ENCODE data around the gene PTPN4. TPM values are rescaled to one million over a fixed set of nuclear protein-coding genes. Genes with fewer than 3 reads are reported as not detected.

Gene PTPN4
- total RNA-seq, 1 donor from 2014 or later: 35.9 TPM

- intact Hi-C loops (cut with DNase I): no loop called here
- Histone ChIP-seq H3K9me3 (no peaks in the 10 kb centered on the region), H3K4me1 (no peaks in the 10 kb centered on the region), H3K27me3 (no peaks in the 10 kb centered on the region), H3K36me3 (no peaks in the 10 kb centered on the region), H3K4me3 (no peak overlapping the region), H3K27ac (no peak overlapping the region)
- no peak for DNase-seq (ENCODE audit: low spot score in 2 of 2)
- TF ChIP-seq, protein P1, sequence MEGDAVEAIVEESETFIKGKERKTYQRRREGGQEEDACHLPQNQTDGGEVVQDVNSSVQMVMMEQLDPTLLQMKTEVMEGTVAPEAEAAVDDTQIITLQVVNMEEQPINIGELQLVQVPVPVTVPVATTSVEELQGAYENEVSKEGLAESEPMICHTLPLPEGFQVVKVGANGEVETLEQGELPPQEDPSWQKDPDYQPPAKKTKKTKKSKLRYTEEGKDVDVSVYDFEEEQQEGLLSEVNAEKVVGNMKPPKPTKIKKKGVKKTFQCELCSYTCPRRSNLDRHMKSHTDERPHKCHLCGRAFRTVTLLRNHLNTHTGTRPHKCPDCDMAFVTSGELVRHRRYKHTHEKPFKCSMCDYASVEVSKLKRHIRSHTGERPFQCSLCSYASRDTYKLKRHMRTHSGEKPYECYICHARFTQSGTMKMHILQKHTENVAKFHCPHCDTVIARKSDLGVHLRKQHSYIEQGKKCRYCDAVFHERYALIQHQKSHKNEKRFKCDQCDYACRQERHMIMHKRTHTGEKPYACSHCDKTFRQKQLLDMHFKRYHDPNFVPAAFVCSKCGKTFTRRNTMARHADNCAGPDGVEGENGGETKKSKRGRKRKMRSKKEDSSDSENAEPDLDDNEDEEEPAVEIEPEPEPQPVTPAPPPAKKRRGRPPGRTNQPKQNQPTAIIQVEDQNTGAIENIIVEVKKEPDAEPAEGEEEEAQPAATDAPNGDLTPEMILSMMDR (IDR thresholded peaks at IDR 0.05): no peak
These were observed 163.0 kb downstream of the PTPN4 start for GRCh38 chr2:119922699-119923098.

- no peaks in the 10 kb centered on the region for H3K9me3 ChIP-seq
- DNase-seq (ENCODE audit: low spot score in 2 of 2): no peak
- no peaks in the 10 kb centered on the region for H3K4me1 ChIP-seq
- peaks cover 0 to 7% of the 10 kb centered on the region in 2 donors for H3K36me3 ChIP-seq
- no peaks in the 10 kb centered on the region for H3K27me3 ChIP-seq
- no peak overlapping the region for H3K4me3 ChIP-seq
- no peak overlapping the region for H3K27ac ChIP-seq
- intact Hi-C loops (cut with DNase I): no loop called here
- TF ChIP-seq, protein P1 (IDR thresholded peaks at IDR 0.05): no peak
These were observed 169.8 kb downstream of the PTPN4 start for GRCh38 chr2:119929537-119929936.

DNA sequence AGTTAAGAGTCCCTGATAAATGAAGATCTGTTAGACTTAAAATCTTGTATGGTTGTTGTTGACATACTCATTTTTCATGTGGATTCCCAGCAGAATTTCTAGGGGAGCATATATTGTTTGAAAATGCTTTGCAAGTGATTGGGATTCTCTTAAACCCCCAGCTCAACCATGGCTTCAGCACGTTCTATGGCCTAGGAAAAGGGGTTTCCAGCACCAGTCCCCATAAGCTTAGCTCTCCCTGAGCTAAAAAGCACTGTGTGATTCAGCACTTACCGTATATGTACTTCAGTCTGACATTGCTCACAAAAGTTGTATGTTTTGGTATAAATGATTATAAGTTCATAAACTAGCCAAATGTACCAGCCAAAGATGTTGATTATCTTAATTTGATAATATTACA, 173.1 kb downstream of the PTPN4 start:
- Histone ChIP-seq H3K36me3 (peaks cover 7 to 20% of the 10 kb centered on the region in 2 donors), H3K27me3 (no peaks in the 10 kb centered on the region), H3K4me3 (no peak overlapping the region), H3K9me3 (no peaks in the 10 kb centered on the region), H3K4me1 (no peaks in the 10 kb centered on the region), H3K27ac (no peak overlapping the region)
- intact Hi-C loops (cut with DNase I): no loop called here
- TF ChIP-seq, protein P1 (IDR thresholded peaks at IDR 0.05): no peak
- DNase-seq (ENCODE audit: low spot score in 2 of 2): no peak

GRCh38 chr2:119934319-119934718, 174.6 kb downstream of the PTPN4 start:
- H3K27me3 ChIP-seq: no peaks in the 10 kb centered on the region
- DNase-seq (ENCODE audit: low spot score in 2 of 2): no peak
- TF ChIP-seq, protein P1 (IDR thresholded peaks at IDR 0.05): no peak
- no peak overlapping the region for H3K27ac ChIP-seq
- peaks cover 7 to 20% of the 10 kb centered on the region in 2 donors for H3K36me3 ChIP-seq
- H3K9me3 ChIP-seq: no peaks in the 10 kb centered on the region
- no peaks in the 10 kb centered on the region for H3K4me1 ChIP-seq
- H3K4me3 ChIP-seq: no peak overlapping the region
- intact Hi-C loops (cut with DNase I): no loop called here

DNA sequence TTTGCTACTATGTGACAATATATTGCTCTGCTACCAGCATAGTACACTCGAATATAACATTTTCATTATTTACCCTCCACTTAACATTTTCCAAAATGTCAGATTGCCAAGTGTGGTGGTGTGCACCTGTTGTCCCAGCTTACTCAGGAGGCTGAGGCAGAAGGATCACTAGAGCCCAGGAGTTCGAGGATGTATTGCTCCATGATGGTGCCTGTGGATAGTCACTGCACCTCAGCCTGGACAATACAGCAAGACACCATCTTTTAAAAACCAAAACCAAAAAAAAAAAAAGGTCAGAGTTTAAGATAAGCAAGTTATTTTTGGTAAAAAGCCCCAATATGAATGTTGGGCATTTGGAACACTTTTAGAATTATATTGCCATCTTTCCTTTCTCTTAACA, 178.0 kb downstream of the PTPN4 start:
- TF ChIP-seq, protein P1 (IDR thresholded peaks at IDR 0.05): no peak
- intact Hi-C loops (cut with DNase I): no loop called here
- Histone ChIP-seq H3K27ac (no peak overlapping the region), H3K9me3 (no peaks in the 10 kb centered on the region), H3K4me1 (no peaks in the 10 kb centered on the region), H3K27me3 (no peaks in the 10 kb centered on the region), H3K4me3 (no peak overlapping the region), H3K36me3 (peaks cover 2 to 20% of the 10 kb centered on the region in 2 donors)
- DNase-seq (ENCODE audit: low spot score in 2 of 2): no peak

DNA sequence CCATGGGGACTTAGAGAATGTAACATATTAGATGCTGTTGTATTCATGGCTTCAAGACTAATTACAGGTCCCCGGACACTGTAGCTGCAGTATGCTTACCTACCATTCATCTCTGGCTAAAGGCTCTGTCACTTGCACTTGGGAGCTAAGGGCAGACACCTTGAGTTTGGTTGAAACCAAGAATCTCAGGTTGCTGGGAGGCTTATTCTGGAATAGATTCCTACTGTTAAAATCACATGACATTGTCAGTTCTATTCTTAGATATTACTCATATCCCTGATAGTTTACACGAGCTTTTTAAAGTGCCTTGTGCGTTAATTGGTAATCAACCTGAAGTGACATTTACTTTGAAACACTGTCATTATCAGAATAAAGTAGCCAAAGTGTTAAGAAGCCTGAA, 180.2 kb downstream of the PTPN4 start:
- TF ChIP-seq, protein P1 (IDR thresholded peaks at IDR 0.05): no peak
- intact Hi-C loops (cut with DNase I): no loop called here

More for the DNA sequence above, 180.2 kb downstream of the PTPN4 start:
- H3K36me3 ChIP-seq: peaks cover 0 to 20% of the 10 kb centered on the region in 2 donors
- no peaks in the 10 kb centered on the region for H3K9me3 ChIP-seq
- no peaks in the 10 kb centered on the region for H3K4me1 ChIP-seq
- no peak for DNase-seq (ENCODE audit: low spot score in 2 of 2)
- H3K27ac ChIP-seq: no peak overlapping the region
- H3K4me3 ChIP-seq: no peak overlapping the region
- no peaks in the 10 kb centered on the region for H3K27me3 ChIP-seq

All from ascending aorta (tissue), 2 donors.